HK-2 (cell line): Measurements from ENCODE around the gene WDR75.
"Not testable (repeated sequence)": the region's sequence is repeated elsewhere in the genome, so short reads cannot be mapped to it uniquely, and the experiment has no call there.

ENCODE experiments used
- DNase-seq: peaks from one replicate; pipeline ENCODE4 v3.0.0-alpha.2; 2018; ENCODE audit not compliant: unreplicated experiment

WDR75 gene

GRCh38 chr2:189440947-189441708, at the start of gene WDR75:
WDR75 (plus strand) TSS chr2:189441474; CDS start chr2:189441493, 19 bp downstream.
- DNase-seq, result peak; percentile 89

- DNase-seq, result no peak
Measured at GRCh38 chr2:189393440-189394111, 47.7 kb upstream of the WDR75 start.

GRCh38 chr2:189394525-189394924, 46.7 kb upstream of the WDR75 start:
- DNase-seq, result no peak

GRCh38 chr2:189402932-189403331, 38.3 kb upstream of the WDR75 start:
- DNase-seq, result no peak

GRCh38 chr2:189406586-189407233, 34.6 kb upstream of the WDR75 start:
- DNase-seq, result no peak

GRCh38 chr2:189407281-189408209, 33.7 kb upstream of the WDR75 start:
- no peak for DNase-seq

GRCh38 chr2:189408294-189408693, 33.0 kb upstream of the WDR75 start:
- no peak for DNase-seq

GRCh38 chr2:189409131-189409530, 32.1 kb upstream of the WDR75 start:
- DNase-seq, result no peak

- no peak for DNase-seq
Measured at GRCh38 chr2:189409647-189410046, 31.6 kb upstream of the WDR75 start.

- DNase-seq, result no peak
Measured at GRCh38 chr2:189411860-189412259, 29.4 kb upstream of the WDR75 start.

- DNase-seq, result peak; percentile 22
Measured at GRCh38 chr2:189412330-189412953, 28.8 kb upstream of the WDR75 start.

- DNase-seq, result no peak
Measured at GRCh38 chr2:189413249-189413648, 28.0 kb upstream of the WDR75 start.

- DNase-seq, result peak; percentile 32
Measured at GRCh38 chr2:189421644-189422043, 19.6 kb upstream of the WDR75 start.

- DNase-seq, result no peak
Measured at GRCh38 chr2:189424961-189425360, 16.3 kb upstream of the WDR75 start.

- DNase-seq, result no peak
Measured at GRCh38 chr2:189425676-189426075, 15.6 kb upstream of the WDR75 start.

GRCh38 chr2:189426886-189427285, 14.4 kb upstream of the WDR75 start:
- no peak for DNase-seq

- no peak for DNase-seq
Measured at GRCh38 chr2:189427872-189428271, 13.4 kb upstream of the WDR75 start.

GRCh38 chr2:189430448-189430847, 10.8 kb upstream of the WDR75 start:
- DNase-seq, result not testable (repeated sequence)

- DNase-seq, result not testable (repeated sequence)
Measured at GRCh38 chr2:189435803-189436202, 5.5 kb upstream of the WDR75 start.

GRCh38 chr2:189437926-189438325, 3.3 kb upstream of the WDR75 start:
- DNase-seq, result no peak

GRCh38 chr2:189439342-189439741, 1.9 kb upstream of the WDR75 start:
- DNase-seq, result no peak
